MM.1S (cell line): Measurements from ENCODE around the gene SPEM3.

ENCODE experiments used
- EZH2 ChIP-seq: fragments of 300-600 bp; sonication (generic); optimal IDR thresholded peaks from 2 replicates; pipeline ENCODE3; 2017; ENCODE audit warnings: low read depth, mild to moderate bottlenecking, antibody characterized with exemption, low read length, mixed read lengths
- EZH2phosphoT487 ChIP-seq: fragments of 300-600 bp; sonication (generic); IDR thresholded peaks from 2 replicates; pipeline ENCODE4 v1.6.1; 2018; ENCODE audit warnings: antibody characterized with exemption, low read length
- TF ChIP-seq, protein P1 (sequence below): fragments of 300-600 bp; sonication (generic); IDR thresholded peaks from 2 replicates; pipeline ENCODE4 v1.5.1; 2016; ENCODE audit warnings: antibody characterized with exemption, low read length, mixed read lengths

DNA sequence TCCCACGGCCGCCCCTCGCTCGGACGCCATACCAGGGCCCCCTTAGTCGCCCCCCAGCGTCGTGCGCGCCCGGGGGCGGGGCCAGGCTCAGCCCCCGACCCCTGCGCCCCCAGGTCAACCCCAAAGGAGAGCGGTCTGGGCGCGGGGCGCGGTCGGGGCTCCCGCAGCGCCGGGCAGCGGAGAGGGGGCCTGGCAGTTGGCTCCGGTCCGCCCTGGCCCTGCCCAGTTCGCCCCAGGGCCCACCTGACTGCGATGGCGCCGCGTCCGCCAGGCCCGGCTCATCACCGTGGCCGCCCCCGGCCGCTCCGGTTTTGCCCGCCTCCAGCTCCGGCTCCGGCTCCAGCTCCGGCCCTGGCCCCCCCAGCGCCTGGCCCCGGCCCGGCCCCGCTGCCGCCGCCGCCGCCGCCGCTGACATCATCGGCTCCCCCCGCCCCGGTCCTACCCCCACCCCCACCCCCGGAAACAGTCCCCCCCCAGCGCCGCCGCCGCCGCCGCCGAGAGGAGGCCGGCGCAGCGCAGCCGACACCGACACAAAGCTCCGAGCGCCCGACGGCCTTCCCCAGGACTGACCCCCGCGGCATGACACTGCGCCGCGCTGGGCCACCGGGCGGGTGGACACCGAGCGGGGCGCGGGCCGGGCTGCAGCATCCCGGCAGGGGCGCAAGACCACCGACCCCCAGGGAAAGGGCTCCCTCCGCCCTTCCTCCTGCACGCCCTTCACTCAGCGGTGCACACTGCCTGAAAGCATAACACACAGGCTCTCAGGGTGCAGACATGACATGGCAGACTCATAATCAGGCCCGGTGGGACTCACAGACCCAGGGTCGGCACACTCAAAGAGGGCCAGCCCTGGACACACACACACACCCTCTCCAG lies 50.8 kb downstream of the SPEM3 start, which contains the start of gene ZBTB4:
- TF ChIP-seq, protein P1, sequence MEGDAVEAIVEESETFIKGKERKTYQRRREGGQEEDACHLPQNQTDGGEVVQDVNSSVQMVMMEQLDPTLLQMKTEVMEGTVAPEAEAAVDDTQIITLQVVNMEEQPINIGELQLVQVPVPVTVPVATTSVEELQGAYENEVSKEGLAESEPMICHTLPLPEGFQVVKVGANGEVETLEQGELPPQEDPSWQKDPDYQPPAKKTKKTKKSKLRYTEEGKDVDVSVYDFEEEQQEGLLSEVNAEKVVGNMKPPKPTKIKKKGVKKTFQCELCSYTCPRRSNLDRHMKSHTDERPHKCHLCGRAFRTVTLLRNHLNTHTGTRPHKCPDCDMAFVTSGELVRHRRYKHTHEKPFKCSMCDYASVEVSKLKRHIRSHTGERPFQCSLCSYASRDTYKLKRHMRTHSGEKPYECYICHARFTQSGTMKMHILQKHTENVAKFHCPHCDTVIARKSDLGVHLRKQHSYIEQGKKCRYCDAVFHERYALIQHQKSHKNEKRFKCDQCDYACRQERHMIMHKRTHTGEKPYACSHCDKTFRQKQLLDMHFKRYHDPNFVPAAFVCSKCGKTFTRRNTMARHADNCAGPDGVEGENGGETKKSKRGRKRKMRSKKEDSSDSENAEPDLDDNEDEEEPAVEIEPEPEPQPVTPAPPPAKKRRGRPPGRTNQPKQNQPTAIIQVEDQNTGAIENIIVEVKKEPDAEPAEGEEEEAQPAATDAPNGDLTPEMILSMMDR: no peak
- TF ChIP-seq EZH2 (no peak), EZH2phosphoT487 (no peak)
